Inflammatory macrophage treated with lipopolysaccharide for 4 hours (primary cell): ENCODE data around the gene KCNQ1.

Experiments
- DNase-seq: peaks from one replicate; pipeline ENCODE4 v3.0.0-alpha.2; 2020

KCNQ1 gene

DNA sequence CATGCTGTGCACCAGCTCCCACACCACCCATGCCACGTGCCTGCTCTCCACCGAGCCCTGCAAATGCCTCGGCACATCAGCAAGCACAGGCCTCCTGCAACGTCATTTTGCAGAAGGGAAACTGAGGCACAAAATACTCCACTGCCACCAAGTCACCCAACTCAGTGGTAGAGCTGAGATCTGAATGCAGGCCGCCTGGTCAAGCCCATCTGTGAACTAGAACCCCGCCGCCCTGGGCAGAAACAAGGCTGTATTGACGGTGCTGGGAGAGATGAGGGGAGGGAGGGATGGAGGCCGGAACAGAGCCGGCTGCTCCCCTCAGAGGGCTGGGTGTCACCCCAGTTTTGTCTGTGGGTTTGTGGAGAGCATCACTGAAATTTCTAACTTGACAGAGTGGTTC is 359.4 kb downstream of the KCNQ1 start:
- DNase-seq, result no peak

DNA sequence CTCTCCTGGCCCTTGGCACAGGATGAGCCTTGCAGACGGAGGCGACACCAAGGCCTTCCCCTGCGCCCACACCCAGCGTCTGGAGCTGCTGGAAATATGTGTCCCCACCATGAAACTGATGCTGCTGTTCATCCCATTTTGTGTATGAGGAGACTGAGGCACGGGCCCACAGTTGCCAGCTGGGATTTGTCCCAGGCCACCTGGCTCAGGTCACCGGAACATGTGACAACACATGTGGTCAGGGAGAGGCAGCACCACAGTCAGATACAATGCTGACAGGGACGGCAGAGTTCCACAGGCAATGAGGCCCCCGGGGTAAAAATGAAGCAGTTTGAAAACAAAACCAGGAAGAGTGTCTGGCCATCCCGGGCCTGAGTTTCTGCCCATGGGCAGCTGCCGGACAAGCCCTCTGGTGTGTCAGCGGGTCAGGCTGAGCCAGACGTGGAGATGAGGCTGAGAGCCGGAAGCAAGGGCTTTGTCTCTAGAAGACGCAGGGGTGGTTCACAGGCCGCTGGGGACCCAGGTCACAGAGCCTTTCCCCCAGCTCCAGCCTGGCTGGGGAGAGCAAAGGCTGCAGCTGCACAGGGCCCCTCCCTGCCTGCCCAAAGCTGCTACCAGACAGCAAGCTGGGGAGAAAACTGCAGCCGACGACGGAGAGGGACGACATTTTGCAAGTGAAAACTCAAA is 360.0 kb downstream of the KCNQ1 start:
- DNase-seq, result no peak

- no peak for DNase-seq
Measured at GRCh38 chr11:2805388-2806056, 360.7 kb downstream of the KCNQ1 start.

- DNase-seq, result no peak
Measured at GRCh38 chr11:2806351-2807024, 361.7 kb downstream of the KCNQ1 start.

DNA sequence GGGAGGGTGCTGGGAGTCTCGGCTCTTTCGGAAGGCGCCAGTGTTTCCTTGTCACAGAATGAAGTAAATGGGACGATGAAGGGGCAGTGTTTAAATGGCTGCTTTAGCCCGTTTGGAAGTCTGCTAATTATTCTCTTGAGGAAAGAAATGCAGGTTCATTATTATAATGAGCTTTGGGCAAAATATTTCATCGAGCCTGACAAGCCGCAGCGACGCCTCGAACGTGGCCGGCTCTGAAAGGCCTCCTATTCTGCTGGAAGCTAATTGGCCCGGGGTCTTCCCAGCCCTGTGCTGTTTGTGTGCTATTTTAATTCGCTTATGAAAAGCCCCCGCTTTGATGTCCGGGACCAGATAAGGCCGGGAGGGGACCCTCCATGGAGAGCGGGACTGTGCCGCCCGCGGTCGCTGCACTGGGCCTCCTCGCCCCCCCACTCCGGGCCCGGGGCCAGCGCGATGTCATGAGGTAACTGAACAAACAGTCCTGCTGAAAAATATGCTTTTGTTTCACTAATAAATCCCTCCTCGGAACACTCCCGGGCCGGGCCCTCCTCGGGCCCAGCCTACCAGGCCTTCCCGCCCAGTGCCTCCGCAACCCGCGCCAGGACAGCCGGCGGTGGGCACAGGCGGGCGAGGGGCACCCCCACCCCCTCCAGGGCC is 362.3 kb downstream of the KCNQ1 start:
- DNase-seq, result no peak

GRCh38 chr11:2807801-2808241 is 363.0 kb downstream of the KCNQ1 start:
- DNase-seq, result no peak

GRCh38 chr11:2808850-2809846 is 364.3 kb downstream of the KCNQ1 start:
- no peak for DNase-seq

- DNase-seq, result no peak
Measured at GRCh38 chr11:2809854-2810253, 365.0 kb downstream of the KCNQ1 start.

DNA sequence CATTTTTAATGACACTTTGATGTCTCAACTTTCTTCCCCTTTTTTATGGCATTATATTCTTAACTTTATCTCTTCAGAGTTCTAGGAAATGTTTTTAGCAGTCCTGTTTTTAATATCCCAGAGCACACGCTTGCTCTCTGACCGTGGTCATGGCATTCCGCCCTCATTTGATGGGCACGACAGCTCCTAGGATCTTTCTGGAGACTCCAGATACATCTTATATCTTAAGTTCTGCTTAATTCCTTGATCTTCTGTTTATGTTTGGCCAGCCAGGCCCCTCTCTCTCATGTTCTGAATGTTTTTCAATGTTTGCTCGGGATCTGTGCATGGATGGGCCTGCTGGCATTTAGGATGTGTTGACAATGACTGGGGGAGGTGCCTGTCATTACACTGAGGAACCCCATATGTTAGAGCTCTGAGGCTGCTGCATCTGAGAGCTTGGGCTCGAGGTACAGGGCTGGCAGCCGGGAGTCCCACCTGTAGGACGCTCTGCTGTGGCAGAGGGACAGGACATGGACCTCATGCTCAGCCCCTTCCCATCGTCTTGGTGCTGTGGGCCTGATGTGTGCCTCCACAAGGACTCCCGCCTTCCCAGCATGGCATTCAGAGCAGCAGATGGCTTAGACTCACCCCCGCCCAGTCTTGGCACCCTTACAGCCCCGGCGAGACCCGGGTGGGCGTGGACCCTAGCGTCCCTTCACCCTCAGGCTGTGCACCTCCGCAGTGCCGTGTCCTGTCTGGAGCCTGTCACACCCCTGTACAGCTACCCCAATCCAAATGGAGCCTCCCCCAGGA is 365.8 kb downstream of the KCNQ1 start:
- DNase-seq, result no peak

GRCh38 chr11:2811206-2812091 is 366.6 kb downstream of the KCNQ1 start:
- DNase-seq, result no peak

- peak; percentile 7 for DNase-seq
Measured at GRCh38 chr11:2812371-2812991, 367.7 kb downstream of the KCNQ1 start.

GRCh38 chr11:2813141-2813908 is 368.5 kb downstream of the KCNQ1 start:
- DNase-seq, result no peak

GRCh38 chr11:2813968-2814367 is 369.2 kb downstream of the KCNQ1 start:
- no peak for DNase-seq

DNA sequence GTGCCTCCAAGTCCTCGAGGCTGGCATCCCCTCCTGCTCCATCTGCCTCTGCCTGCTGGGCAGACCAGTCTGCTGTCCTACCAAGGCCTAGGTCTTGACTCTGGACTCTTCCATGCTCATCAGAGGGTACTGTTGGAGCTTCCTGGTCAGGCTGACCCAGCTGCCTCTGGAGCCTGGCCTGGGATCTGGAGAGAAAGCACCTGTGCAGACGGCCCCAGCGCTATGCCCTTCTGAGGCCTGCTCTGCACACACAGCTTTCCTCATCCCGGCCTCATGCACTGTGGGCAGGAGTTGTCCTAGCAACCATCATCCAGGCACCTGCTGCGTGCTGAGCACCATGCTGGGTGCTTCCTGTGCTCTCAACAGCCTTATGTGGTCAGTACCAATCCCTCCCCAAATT is 369.9 kb downstream of the KCNQ1 start:
- no peak for DNase-seq

GRCh38 chr11:2815762-2816496 is 371.1 kb downstream of the KCNQ1 start:
- no peak for DNase-seq

DNA sequence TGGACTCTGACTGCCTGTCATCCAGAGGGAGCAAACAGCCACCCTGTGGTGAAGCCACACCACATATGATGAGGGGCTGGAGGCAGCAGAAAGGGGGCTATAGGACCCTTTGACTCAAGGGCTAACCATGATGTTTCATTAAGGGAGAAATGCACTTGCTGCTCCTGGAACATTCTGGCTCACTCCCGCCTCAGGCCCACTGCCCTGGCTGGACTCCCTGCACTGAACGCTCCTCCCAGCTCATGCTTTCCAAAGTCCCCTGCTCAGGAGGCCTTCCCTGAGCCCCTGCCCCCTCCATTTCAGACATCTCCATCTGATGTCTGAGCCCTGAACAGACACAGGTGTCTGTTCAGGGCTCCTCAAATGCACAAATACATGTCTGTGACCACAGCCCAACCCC is 371.7 kb downstream of the KCNQ1 start:
- no peak for DNase-seq

DNA sequence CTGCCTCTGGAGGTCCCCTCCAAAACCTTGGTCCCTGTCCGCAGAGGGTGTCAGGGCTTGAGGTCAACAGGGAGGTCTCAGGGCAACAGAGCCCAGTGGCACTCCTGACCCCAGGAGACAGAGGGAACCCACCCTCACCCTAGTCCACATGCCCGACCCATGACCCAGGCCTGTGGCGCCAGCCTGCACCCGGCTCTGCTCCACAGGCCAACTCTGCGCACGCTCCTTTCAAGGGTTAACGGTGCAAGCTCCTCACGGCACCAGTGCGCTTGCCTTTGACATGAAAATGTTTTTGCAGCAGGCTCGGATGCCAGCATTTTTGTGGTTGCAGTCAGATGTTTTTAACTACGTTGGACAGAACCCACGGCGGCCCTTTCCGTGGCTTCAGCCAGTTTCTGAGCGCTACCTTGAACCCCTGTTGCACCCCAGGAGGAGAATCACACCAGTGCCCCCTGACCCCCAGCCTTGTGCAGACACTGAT is 372.2 kb downstream of the KCNQ1 start:
- no peak for DNase-seq

GRCh38 chr11:2817431-2817830 is 372.6 kb downstream of the KCNQ1 start:
- no peak for DNase-seq
